ENCODE data around the gene FTO.

GRCh38 chr16:53840456-53840855, 136.5 kb downstream of the FTO start:
- TF ChIP-seq CTCF (IDR thresholded peaks at IDR 0.05) (no peak), POLR2AphosphoS5 (IDR thresholded peaks at IDR 0.05; ENCODE audit: insufficient read depth in 1 of 2, low read depth in 1 of 2) (no peak), POLR2A (IDR thresholded peaks at IDR 0.05) (no peak)
